Right atrium auricular region (tissue), 2 donors: Measurements from ENCODE around the gene RGS14. TPM values are rescaled to one million over a fixed set of nuclear protein-coding genes. Genes with fewer than 3 reads are reported as not detected.
"Not testable (repeated sequence)": the region's sequence is repeated elsewhere in the genome, so short reads cannot be mapped to it uniquely, and the experiment has no call there.

ENCODE experiments used
- DNase-seq: peaks from one replicate; pipeline ENCODE4 v3.0.0-alpha.2; 2019; ENCODE audit warnings: low spot score
- H3K27ac ChIP-seq, 2 donors: fragments of 200-600 bp; sonication (generic); 1 replicate in 1 of 2; 2 replicates in 1 of 2; pipeline ENCODE4 v1.5.1; 2016 to 2019
- H3K27me3 ChIP-seq, 2 donors: fragments of 200-600 bp; sonication (generic); one replicate each; pipeline versions ENCODE4 v1.5.1 to v1.6.0; 2017 to 2019
- H3K36me3 ChIP-seq: fragments of 200-600 bp; sonication (generic); one replicate; pipeline ENCODE4 v1.5.1; 2016
- H3K4me1 ChIP-seq, 2 donors: fragments of 200-600 bp; sonication (generic); one replicate each; pipeline versions ENCODE4 v1.5.1 to v1.6.0; 2017 to 2019
- H3K4me3 ChIP-seq, 2 donors: fragments of 200-600 bp; sonication (generic); 1 replicate in 1 of 2; 2 replicates in 1 of 2; pipeline ENCODE4 v1.5.1; 2017 to 2019; ENCODE audit warnings: mild to moderate bottlenecking in 1 of 2, moderate library complexity in 1 of 2
- H3K9me3 ChIP-seq, 2 donors: fragments of 200-600 bp; sonication (generic); one replicate each; pipeline ENCODE4 v1.5.1; 2019
- CTCF ChIP-seq, 2 donors: fragments of 200-600 bp; sonication (generic); IDR thresholded peaks; one replicate each; pipeline ENCODE4 v1.5.1; 2019; ENCODE audit warnings: antibody characterized with exemption in 2 of 2
- total RNA-seq, 2 donors: library from RNA; depleted of rRNA; stranded (reverse); fragments of >200 nt; gene quantifications; one replicate each; pipeline ENCODE4 v1.1.0, GENCODE V29; 2016

Gene RGS14
- total RNA-seq, 2 donors from 2014 or later, result 3.1 to 6.8 TPM

- no peak overlapping the region for H3K4me3 ChIP-seq
- DNase-seq, result no peak
- no peaks in the 10 kb centered on the region for H3K36me3 ChIP-seq
- no peaks in the 10 kb centered on the region for H3K9me3 ChIP-seq
- no peak for TF ChIP-seq CTCF (IDR thresholded peaks at IDR 0.05)
- H3K27ac ChIP-seq, result no peak overlapping the region
- peaks cover 0 to 13% of the 10 kb centered on the region in 2 donors for H3K4me1 ChIP-seq
- H3K27me3 ChIP-seq, result no peaks in the 10 kb centered on the region
These were observed 16.1 kb downstream of the RGS14 start for GRCh38 chr5:177373806-177374205.

- Histone ChIP-seq H3K36me3 (no peaks in the 10 kb centered on the region), H3K4me1 (peaks cover 0 to 13% of the 10 kb centered on the region in 2 donors), H3K9me3 (no peaks in the 10 kb centered on the region), H3K27ac (no peak overlapping the region), H3K4me3 (no peak overlapping the region), H3K27me3 (no peaks in the 10 kb centered on the region)
- TF ChIP-seq CTCF (IDR thresholded peaks at IDR 0.05), result no peak
- DNase-seq, result no peak
These were observed 16.5 kb downstream of the RGS14 start for GRCh38 chr5:177374211-177374610.

- DNase-seq, H3K27ac ChIP-seq, H3K9me3 ChIP-seq, H3K4me1 ChIP-seq, H3K4me3 ChIP-seq, H3K36me3 ChIP-seq, H3K27me3 ChIP-seq: not testable (repeated sequence)
These were observed 17.8 kb downstream of the RGS14 start for GRCh38 chr5:177375516-177375915.

GRCh38 chr5:177376107-177376506 lies 18.4 kb downstream of the RGS14 start:
- H3K27me3 ChIP-seq, result no peaks in the 10 kb centered on the region
- TF ChIP-seq CTCF (IDR thresholded peaks at IDR 0.05), result no peak
- no peak for DNase-seq
- H3K36me3 ChIP-seq, result no peaks in the 10 kb centered on the region
- peaks cover 0 to 6% of the 10 kb centered on the region in 2 donors for H3K4me1 ChIP-seq
- H3K4me3 ChIP-seq, result no peak overlapping the region
- no peak overlapping the region for H3K27ac ChIP-seq
- H3K9me3 ChIP-seq, result no peaks in the 10 kb centered on the region

- no peaks in the 10 kb centered on the region for H3K36me3 ChIP-seq
These were observed 20.4 kb downstream of the RGS14 start for GRCh38 chr5:177377851-177378776.

More at GRCh38 chr5:177377851-177378776, 20.4 kb downstream of the RGS14 start:
- H3K9me3 ChIP-seq, result no peaks in the 10 kb centered on the region
- no peak for DNase-seq
- no peak overlapping the region for H3K4me3 ChIP-seq
- H3K4me1 ChIP-seq, result no peaks in the 10 kb centered on the region
- H3K27me3 ChIP-seq, result no peaks in the 10 kb centered on the region
- H3K27ac ChIP-seq, result no peak overlapping the region
- no peak for TF ChIP-seq CTCF (IDR thresholded peaks at IDR 0.05)
